Measurements from ENCODE around the gene ALK. TPM values are rescaled to one million over a fixed set of nuclear protein-coding genes. Genes with fewer than 3 reads are reported as not detected.

ALK gene
- total and polyA plus RNA-seq, 2 experiments from 2014 or later = 0.35 TPM; not detected in 1

- H3K27ac Mint-ChIP-seq = no peak overlapping the region
- no peak for TF ChIP-seq ZNF331 (CRISPR knock-in tag; IDR thresholded peaks at IDR 0.05; ENCODE audit: low read depth)
- TF ChIP-seq NANOG (IDR thresholded peaks at IDR 0.05; ENCODE audit: borderline replicate concordance) = no peak
- no peak for TF ChIP-seq CREB1 (CRISPR knock-in tag; IDR thresholded peaks at IDR 0.05; ENCODE audit: low read depth)
- no peak for TF ChIP-seq REST (IDR thresholded peaks at IDR 0.05; ENCODE audit: unreplicated experiment)
- TF ChIP-seq ZNF114 (CRISPR knock-in tag; IDR thresholded peaks at IDR 0.05) = no peak
- TF ChIP-seq ETS1 (IDR thresholded peaks at IDR 0.05) = no peak
- no peak for TF ChIP-seq STAT1 (IDR thresholded peaks at IDR 0.05; ENCODE audit: unreplicated experiment)
- TF ChIP-seq ZNF462 (CRISPR knock-in tag; IDR thresholded peaks at IDR 0.05) = no peak
- TF ChIP-seq EZH2 (IDR thresholded peaks at IDR 0.05; ENCODE audit: low read depth, unreplicated experiment) = no peak
- TF ChIP-seq POLR2AphosphoS5 (IDR thresholded peaks at IDR 0.05; ENCODE audit: low read depth) = no peak
- TF ChIP-seq EZH2phosphoT487 (IDR thresholded peaks at IDR 0.05; ENCODE audit: unreplicated experiment) = no peak
- TF ChIP-seq JUNB (IDR thresholded peaks at IDR 0.05; ENCODE audit: unreplicated experiment) = no peak
- TF ChIP-seq CTCF (conservative IDR thresholded peaks at IDR 0.05; ENCODE audit: low read depth in 2 of 2) = no peak
Observed at GRCh38 chr2:29218071-29218470, 703.3 kb downstream of the ALK start.

More at GRCh38 chr2:29218071-29218470, 703.3 kb downstream of the ALK start:
- no peak overlapping the region for H3K4me3 ChIP-seq
- no peak overlapping the region for H3K27ac ChIP-seq (ENCODE audit: low read depth)
- no peaks in the 10 kb centered on the region for H3K36me3 Mint-ChIP-seq (ENCODE audit: low read depth)
- DNase-seq (ENCODE audit: low spot score) = no peak
- H3K4me3 Mint-ChIP-seq = no peak overlapping the region
- no peak for ATAC-seq
- no peaks in the 10 kb centered on the region for H3K36me3 ChIP-seq (ENCODE audit: insufficient read depth)
- H3K4me2 ChIP-seq = no peak overlapping the region
- H3K4me1 ChIP-seq (ENCODE audit: insufficient read depth) = peaks cover 4% of the 10 kb centered on the region; the same call in 1 of the 2 replicates
- no peaks in the 10 kb centered on the region for H3K9me2 ChIP-seq (ENCODE audit: insufficient read depth)
- H2AFZ ChIP-seq = no peak overlapping the region
- no peaks in the 10 kb centered on the region for H4K20me1 ChIP-seq (replicated peaks; ENCODE audit: insufficient read depth)
- H3K27me3 Mint-ChIP-seq (ENCODE audit: insufficient read depth, low read depth, poor library complexity) = peaks cover 4% of the 10 kb centered on the region
- peaks cover 16% of the 10 kb centered on the region; the same call in 2 of the 3 replicates for H3K4me1 Mint-ChIP-seq
- H3K79me2 ChIP-seq (replicated peaks; ENCODE audit: insufficient read depth) = no peaks in the 10 kb centered on the region
- H3K27me3 ChIP-seq (ENCODE audit: insufficient read depth) = no peaks in the 10 kb centered on the region
- H3K9me3 Mint-ChIP-seq = no peaks in the 10 kb centered on the region
- H3F3A ChIP-seq (replicated peaks; ENCODE audit: low read depth) = no peaks in the 10 kb centered on the region
